ENCODE measurements around the gene MYO5B. TPM values are rescaled to one million over a fixed set of nuclear protein-coding genes. Genes with fewer than 3 reads are reported as not detected.

Gene MYO5B
- total RNA-seq (2022; extraction: Qiagen RNA extraction), result 7.3 to 9.2 TPM (median 8.4 TPM) in 5 replicates

DNA sequence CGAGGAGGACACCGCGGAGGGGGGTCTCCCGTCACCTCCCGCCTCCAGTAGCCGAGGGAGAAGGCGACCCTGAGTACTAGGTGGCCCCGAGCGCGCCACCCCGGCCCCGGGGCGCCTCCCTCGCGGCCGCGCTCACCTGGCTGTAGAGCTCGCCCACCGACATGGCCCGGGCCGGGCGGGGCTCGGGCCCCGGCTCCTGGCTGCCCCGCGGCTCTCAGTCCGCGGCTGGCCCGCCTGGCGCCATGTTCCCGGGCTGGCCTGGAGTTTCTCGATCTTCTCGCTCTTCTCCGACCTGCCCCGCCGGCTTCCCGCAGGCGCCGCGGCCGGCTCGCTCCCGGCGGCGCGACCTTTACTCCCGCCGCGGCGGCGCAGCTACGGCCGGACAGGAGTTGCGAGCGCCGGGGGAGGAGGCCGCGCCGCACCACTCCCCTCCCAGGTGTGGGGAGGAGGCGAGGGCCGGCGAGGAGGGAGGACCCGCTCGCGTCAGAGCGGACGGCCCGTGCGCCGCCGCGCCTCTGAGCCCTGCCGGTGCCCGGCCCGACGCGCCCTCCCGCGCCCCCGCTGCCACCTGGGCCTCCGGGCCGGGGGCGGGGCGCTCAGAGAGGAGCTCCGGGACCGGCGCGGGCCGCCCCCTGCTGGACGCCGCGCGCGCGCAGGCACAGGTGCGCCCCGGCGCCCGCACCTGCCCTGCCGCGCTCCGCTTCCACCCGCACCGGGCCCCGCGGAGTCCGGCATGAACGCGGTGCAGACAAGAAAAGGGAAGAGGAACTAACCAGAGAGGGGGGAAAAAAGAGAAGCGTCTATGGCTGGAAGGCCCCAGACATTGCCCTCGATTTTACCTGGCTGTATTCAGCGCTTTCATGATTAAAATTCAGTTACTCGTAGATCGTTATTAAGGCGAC is at the start of gene MYO5B:
MYO5B (minus strand) TSS at position 517 of the 902 bp plus-strand sequence; CDS start at position 163, 354 bp downstream.

DNA sequence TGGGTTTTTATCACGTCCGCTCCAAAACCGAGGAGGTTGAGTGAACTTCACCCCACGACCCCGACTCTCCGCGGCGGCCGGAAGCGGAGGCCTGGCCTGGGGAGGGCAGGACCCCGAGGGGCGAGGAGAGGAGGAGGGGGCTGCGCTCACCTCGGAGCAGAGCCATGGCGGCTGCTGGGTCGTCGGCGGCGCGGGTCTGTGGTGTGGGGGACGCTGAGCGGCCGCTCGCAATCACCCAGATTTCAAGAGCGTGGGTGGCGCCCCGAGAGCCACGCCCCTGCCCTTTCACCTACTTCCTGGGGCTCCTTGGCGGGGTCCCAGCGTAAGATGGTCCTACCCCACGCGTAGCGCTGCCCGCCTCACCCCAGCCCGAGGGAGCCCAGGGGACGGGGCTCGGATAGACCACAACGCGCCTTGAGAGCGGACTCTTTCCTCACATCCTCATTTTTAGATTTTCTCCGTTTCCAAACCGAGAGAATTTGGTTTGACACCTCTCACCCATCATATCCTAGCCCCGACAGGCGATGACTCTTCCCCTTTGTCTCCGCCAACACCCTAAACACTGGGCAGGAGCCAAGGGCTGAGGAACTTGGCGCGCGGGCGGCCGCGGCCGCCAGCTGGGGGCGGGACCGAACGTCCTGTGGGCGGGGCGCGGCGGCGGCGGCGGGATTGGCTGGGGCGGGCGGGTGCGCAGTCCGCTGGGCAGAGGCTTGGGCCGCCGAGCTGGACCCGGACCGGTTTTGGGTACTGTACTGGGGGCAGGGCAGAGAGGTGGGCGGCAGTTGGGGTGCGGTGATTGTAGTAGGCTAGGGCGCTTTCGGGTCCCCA is 381.4 kb downstream of the MYO5B start, which contains the start of gene ACAA2:
ACAA2 (minus strand) TSS at position 215 of the 828 bp plus-strand sequence; CDS start at position 166, 49 bp downstream.

Other genes starting within 250 kb of the MYO5B start
- 0.10 to 0.38 TPM (median 0.30 TPM) in 5 replicates for gene CFAP53, start 71.3 kb upstream of the MYO5B start, total RNA-seq (2022; extraction: Qiagen RNA extraction)
- 31.4 to 35.1 TPM (median 33.0 TPM) in 5 replicates for gene MBD1, start 86.4 kb upstream of the MYO5B start, total RNA-seq (2022; extraction: Qiagen RNA extraction)
- 40.1 to 47.1 TPM (median 43.1 TPM) in 5 replicates for gene CXXC1, start 92.5 kb upstream of the MYO5B start, total RNA-seq (2022; extraction: Qiagen RNA extraction)
- gene SKA1, start 179.9 kb upstream of the MYO5B start, total RNA-seq (2022; extraction: Qiagen RNA extraction), result 10.9 to 16.1 TPM (median 12.0 TPM) in 5 replicates

Measured in A549 treated with Hydrocortisone at 1 μM for 4 hours (cell line).